Measurements from ENCODE around the gene PAM.

DNA sequence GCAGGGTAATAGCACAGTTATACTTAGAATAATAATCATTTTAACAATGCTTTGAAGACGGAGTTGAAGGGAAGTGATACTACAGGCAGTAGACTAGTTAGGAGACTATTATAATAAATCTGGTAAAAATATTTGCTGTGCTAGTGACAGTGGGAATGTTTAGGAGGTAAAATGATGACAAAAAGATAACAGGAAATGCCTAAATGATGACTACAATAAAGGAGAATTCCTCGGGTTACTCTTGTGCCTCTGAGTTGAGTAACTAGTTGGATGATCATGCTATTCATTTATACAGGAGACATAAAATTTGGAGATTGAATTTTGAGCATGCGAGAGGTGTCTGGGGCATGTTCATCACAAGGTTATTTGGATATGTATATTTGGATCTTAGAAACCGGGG is 32.2 kb upstream of the PAM start:
- TF ChIP-seq, protein P1, sequence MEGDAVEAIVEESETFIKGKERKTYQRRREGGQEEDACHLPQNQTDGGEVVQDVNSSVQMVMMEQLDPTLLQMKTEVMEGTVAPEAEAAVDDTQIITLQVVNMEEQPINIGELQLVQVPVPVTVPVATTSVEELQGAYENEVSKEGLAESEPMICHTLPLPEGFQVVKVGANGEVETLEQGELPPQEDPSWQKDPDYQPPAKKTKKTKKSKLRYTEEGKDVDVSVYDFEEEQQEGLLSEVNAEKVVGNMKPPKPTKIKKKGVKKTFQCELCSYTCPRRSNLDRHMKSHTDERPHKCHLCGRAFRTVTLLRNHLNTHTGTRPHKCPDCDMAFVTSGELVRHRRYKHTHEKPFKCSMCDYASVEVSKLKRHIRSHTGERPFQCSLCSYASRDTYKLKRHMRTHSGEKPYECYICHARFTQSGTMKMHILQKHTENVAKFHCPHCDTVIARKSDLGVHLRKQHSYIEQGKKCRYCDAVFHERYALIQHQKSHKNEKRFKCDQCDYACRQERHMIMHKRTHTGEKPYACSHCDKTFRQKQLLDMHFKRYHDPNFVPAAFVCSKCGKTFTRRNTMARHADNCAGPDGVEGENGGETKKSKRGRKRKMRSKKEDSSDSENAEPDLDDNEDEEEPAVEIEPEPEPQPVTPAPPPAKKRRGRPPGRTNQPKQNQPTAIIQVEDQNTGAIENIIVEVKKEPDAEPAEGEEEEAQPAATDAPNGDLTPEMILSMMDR (IDR thresholded peaks at IDR 0.05): no peak
- TF ChIP-seq EP300 (IDR thresholded peaks at IDR 0.05): no peak
